ENCODE measurements around the gene METTL25. TPM values are rescaled to one million over a fixed set of nuclear protein-coding genes. Genes with fewer than 3 reads are reported as not detected.

METTL25 gene
- total and polyA plus RNA-seq, 2 of the 8 experiments (the other 6 are each of a cell fraction or from before 2014, with no cell fraction given) = 2.4 to 8.3 TPM

DNA sequence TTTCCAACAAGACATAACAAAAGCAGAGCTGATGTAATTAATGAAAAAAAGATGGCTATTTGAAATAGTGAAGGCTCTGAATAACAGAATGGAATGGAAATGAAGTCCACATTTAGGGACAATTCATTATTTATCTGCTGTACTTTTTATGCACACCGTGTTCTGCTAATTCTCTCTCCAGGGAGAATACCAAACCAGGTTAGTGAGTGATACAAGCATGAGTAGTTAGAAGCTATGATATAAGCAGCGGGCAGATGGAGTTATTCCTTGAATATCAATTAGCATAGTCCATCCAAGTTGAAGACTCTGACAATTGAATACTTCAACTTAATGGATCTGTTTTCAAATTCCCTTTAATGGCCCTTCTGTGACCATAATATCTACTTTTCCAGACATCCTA, 166.3 kb downstream of the METTL25 start:
- Histone ChIP-seq H3K9me3 (ENCODE audit: insufficient read depth in 2 of 2, low read depth in 1 of 2, low read length in 1 of 2) (no peaks in the 10 kb centered on the region), H2BK5ac (ENCODE audit: low read depth, low read length) (no peak overlapping the region), H3K36me3 (ENCODE audit: control insufficient read depth in 2 of 4, insufficient read depth in 4 of 4, low read length in 3 of 4) (no peaks in the 10 kb centered on the region), H4K91ac (replicated peaks; ENCODE audit: insufficient read length, low read length) (no peak overlapping the region), H3K4me2 (ENCODE audit: insufficient read depth in 1 of 2, low read depth in 2 of 2, low read length in 2 of 2) (no peak overlapping the region), H3K4ac (replicated peaks; ENCODE audit: insufficient read length, low read depth, low read length) (no peak overlapping the region), H2BK15ac (ENCODE audit: low read length) (no peak overlapping the region), H2BK20ac (ENCODE audit: low read length) (no peak overlapping the region), H3K4me1 (replicated peaks in 1 of 4; ENCODE audit: control insufficient read depth in 3 of 4, insufficient read depth in 4 of 4, low read length in 3 of 4) (no peaks in the 10 kb centered on the region), H4K8ac (ENCODE audit: extremely low read depth, insufficient read depth, low read length) (no peak overlapping the region), H3K14ac (ENCODE audit: insufficient read length) (no peak overlapping the region), H3K27me3 (replicated peaks in 1 of 4; ENCODE audit: control insufficient read depth in 3 of 4, extremely low read depth in 1 of 4, insufficient read depth in 3 of 4, low read length in 3 of 4) (no peaks in the 10 kb centered on the region), H3K23ac (ENCODE audit: insufficient read length) (no peak overlapping the region), H4K5ac (ENCODE audit: insufficient read length, low read depth, low read length) (no peak overlapping the region), H2AFZ (ENCODE audit: low read length) (no peak overlapping the region), H3K9ac (replicated peaks in 1 of 4; ENCODE audit: extremely low read depth in 1 of 4, low read depth in 3 of 4, low read length in 3 of 4) (no peak overlapping the region), H3K23me2 (ENCODE audit: low read depth, low read length) (no peaks in the 10 kb centered on the region), H3K56ac (replicated peaks; ENCODE audit: insufficient read length, low read depth, low read length) (no peak overlapping the region), H2BK120ac (replicated peaks; ENCODE audit: low read depth, low read length) (no peak overlapping the region), H3K79me2 (ENCODE audit: control insufficient read depth in 1 of 2, insufficient read depth in 2 of 2, low read length in 2 of 2) (no peaks in the 10 kb centered on the region), H3K4me3 (ENCODE audit: extremely low read depth in 1 of 4, insufficient read depth in 2 of 4, low read depth in 3 of 4, low read length in 4 of 4) (no peak overlapping the region), H3K18ac (ENCODE audit: extremely low read depth, low read length) (no peak overlapping the region), H3K27ac (ENCODE audit: low read depth, low read length) (no peak overlapping the region), H2AK5ac (ENCODE audit: low read depth, low read length) (no peak overlapping the region), H2BK12ac (ENCODE audit: low read depth, low read length) (no peak overlapping the region), H3K79me1 (ENCODE audit: low read depth, low read length) (no peaks in the 10 kb centered on the region), H4K20me1 (replicated peaks in 1 of 2; ENCODE audit: control insufficient read depth in 1 of 2, insufficient read depth in 2 of 2, low read length in 2 of 2) (no peaks in the 10 kb centered on the region)
- FAIRE-seq (no peak), DNase-seq (ENCODE audit: low read depth in 1 of 2, low spot score in 2 of 2) (no peak)
- WGBS, 2 experiments (ENCODE audit: extremely low coverage in 1 of 2, insufficient coverage in 1 of 2, insufficient read length in 1 of 2, insufficient replicate concordance in 2 of 2, low coverage in 1 of 2, low lambda C conversion rate in 2 of 2, missing lambda C conversion rate in 1 of 2) = 93% methylated on average over 2 of the region's 2 CpGs; no CpG with 5 or more reads in 1 of the 2 experiments
- CTCF ChIA-PET (ENCODE audit: partially characterized antibody) = interaction anchor here (1.2 to 1.3 kb wide), 2 partner anchors 101 to 297 kb away, joined by 3 read pairs; no protein-coding TSS in a partner anchor
- POLR2A ChIA-PET (ENCODE audit: partially characterized antibody) = no interaction called here
- TF ChIP-seq TAF7 (optimal IDR thresholded peaks at IDR 0.05; ENCODE audit: borderline replicate concordance, low read depth, low read length) (no peak), SRF (IDR thresholded peaks at IDR 0.05; ENCODE audit: low read depth, low read length) (no peak), GTF2F1 (IDR thresholded peaks at IDR 0.05; ENCODE audit: borderline replicate concordance, low read depth, low read length) (no peak), CHD1 (IDR thresholded peaks at IDR 0.05; ENCODE audit: low read depth, low read length) (no peak), TBP (IDR thresholded peaks at IDR 0.05; ENCODE audit: low read depth, low read length) (no peak), FOSL1 (IDR thresholded peaks at IDR 0.05; ENCODE audit: insufficient read depth, low read depth, low read length) (no peak), MAX (IDR thresholded peaks at IDR 0.05) (no peak), POU5F1 (IDR thresholded peaks at IDR 0.05; ENCODE audit: low read depth, low read length) (no peak), SAP30 (IDR thresholded peaks at IDR 0.05; ENCODE audit: insufficient read depth, insufficient replicate concordance, low read length) (no peak), SIRT6 (IDR thresholded peaks at IDR 0.05; ENCODE audit: low read length) (no peak), KDM1A (IDR thresholded peaks at IDR 0.05; ENCODE audit: borderline replicate concordance, low read length) (no peak), SP1 (IDR thresholded peaks at IDR 0.05; ENCODE audit: low read depth, low read length) (no peak), ATF3 (IDR thresholded peaks at IDR 0.05; ENCODE audit: insufficient read depth, low read depth, low read length) (no peak)
